Epithelial cell of prostate (primary cell): Measurements from ENCODE around the gene CFL1.

Experiments
- DNase-seq: peaks from one replicate; pipeline ENCODE4 v3.0.0-alpha.2; 2011; ENCODE audit warnings: low read depth, low spot score
- H3K27ac ChIP-seq: fragments of 450-650 bp; 2 replicates; pipeline ENCODE4 v1.5.1; 2017; ENCODE audit warnings: mild to moderate bottlenecking

CFL1 gene

GRCh38 chr11:65890324-65891218 lies 32.6 kb upstream of the CFL1 start, which contains the start of gene CCDC85B:
Gene CCDC85B, plus strand, starts transcription at chr11:65890673. Its CDS starts 111 bp downstream, at chr11:65890784.
- peak; percentile 70 for DNase-seq
- peak within 1 kb of the TSS; percentile 100 for H3K27ac ChIP-seq

GRCh38 chr11:65888163-65888814 lies 30.3 kb upstream of the CFL1 start, which contains the start of gene FIBP:
Gene FIBP, minus strand, starts transcription at chr11:65888471. Its CDS starts 53 bp downstream, at chr11:65888418.
- peak; percentile 87 for DNase-seq
- peak within 1 kb of the TSS; percentile 100 for H3K27ac ChIP-seq

DNA sequence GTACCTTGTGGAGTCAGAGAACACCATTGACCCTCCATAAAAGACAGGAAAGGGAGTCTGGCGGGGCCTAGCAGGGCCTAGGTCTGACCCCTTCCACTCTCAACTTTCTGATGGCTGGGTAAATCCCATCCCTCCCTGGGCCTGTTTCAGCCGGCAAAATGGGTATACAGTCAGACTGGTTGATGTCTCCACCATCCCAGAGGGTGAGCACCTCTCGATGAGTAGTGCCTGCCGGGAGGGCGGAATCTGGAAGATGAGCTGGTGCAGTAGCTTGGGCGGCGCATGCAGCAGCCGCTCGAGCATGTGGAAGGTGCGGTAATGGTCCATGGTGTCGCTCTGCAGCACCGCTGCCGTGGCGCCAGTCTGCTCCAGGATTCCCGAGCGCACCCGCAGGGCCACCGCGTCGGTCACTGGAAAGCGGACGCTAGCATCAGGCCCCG lies 29.8 kb upstream of the CFL1 start:
- DNase-seq, result no peak
- peak overlapping the region; percentile 100 for H3K27ac ChIP-seq

- DNase-seq, result no peak
- H3K27ac ChIP-seq, result peak overlapping the region; percentile 100
Observed at GRCh38 chr11:65886826-65887722, 29.1 kb upstream of the CFL1 start.

DNA sequence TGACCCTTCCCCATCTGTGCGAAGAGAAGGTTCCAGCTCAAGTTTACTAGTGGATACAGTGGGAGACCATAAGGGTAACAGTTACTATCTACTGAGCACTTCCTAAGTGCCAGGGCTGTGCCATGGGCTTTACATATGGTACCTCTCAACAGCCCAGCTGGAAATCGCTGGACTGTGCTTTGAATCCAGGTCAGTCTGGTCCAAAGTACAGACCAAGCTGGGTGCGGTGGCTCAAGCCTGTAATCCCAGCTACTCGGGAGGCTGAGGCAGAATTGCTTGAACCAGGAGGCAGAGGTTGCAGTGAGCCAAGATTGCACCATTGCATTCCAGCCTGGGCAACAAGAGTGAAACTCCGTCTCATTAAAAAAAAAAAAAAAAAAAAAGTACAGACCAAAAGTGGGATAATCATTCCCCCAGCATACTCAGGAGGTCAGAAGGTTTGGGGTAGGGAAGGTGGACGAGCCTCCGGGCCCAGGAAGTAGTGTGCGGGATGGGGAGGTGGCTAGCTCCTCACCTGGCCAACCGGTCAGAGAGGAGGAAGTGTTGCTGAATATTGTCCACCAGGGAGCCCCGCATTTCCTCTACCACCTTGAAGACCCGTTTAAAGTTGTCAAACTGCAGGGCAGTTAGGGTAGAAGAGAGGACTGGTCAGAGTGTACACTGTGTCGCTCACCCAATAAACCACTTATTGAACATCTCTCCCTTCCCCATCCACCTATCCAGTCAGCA lies 28.0 kb upstream of the CFL1 start:
- no peak overlapping the region for H3K27ac ChIP-seq
- no peak for DNase-seq

- H3K27ac ChIP-seq, result no peak overlapping the region
- no peak for DNase-seq
Observed at GRCh38 chr11:65885231-65885630, 27.3 kb upstream of the CFL1 start.

- no peak for DNase-seq
- H3K27ac ChIP-seq, result no peak overlapping the region
Observed at GRCh38 chr11:65884716-65885092, 26.7 kb upstream of the CFL1 start.

DNA sequence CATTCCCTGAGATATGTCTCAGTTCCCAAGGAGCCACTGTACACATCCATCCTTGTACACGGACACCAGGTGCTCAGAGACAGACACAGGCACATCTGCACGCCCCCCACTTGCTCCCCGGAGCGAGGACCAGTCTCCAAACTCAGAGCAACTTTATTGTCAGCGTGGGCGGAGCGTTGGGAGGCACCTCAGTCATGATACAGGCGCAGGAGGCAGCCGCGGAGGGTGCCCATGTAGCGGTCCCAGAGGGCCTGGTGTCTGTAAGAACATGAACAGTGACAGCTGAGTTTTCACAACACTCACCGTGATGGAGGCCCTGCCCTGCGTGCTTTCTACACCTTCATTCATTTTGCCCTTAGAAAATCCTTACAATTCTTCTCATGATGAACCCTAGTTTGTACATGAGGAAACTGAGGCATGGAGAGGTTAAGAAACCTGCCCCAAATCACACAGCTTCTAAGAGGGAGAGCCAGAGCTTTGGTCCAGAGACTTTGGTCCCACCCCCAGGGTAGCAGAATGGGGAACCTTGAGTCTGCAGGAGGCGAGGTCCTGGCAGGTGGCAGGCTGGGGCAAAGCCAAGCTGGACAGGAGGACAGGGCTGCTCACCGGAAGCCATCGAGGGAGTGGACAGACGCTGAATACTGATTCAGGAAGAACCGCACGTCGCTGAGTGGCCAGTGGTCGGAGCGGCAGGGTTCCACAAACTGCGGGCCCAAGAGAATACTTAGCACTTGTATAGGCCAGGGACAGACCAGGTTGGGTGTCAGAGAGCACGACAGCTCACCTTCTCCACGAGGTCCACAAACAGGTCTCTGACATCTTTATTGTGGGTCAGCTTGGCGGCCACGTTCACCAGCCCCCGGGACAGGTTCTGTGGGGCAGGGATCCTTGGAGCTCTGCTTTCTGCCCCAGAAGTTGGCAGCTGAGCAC lies 26.1 kb upstream of the CFL1 start:
- no peak overlapping the region for H3K27ac ChIP-seq
- DNase-seq, result no peak

GRCh38 chr11:65883058-65883761 lies 25.2 kb upstream of the CFL1 start:
- no peak overlapping the region for H3K27ac ChIP-seq
- no peak for DNase-seq

- no peak overlapping the region for H3K27ac ChIP-seq
- no peak for DNase-seq
Observed at GRCh38 chr11:65882120-65883057, 24.4 kb upstream of the CFL1 start.

GRCh38 chr11:65880844-65881421 lies 23.0 kb upstream of the CFL1 start:
- H3K27ac ChIP-seq, result no peak overlapping the region

GRCh38 chr11:65880027-65880426 lies 22.0 kb upstream of the CFL1 start:
- no peak overlapping the region for H3K27ac ChIP-seq
- DNase-seq, result no peak

More at GRCh38 chr11:65880844-65881421, 23.0 kb upstream of the CFL1 start:
- DNase-seq, result no peak

GRCh38 chr11:65879617-65880016 lies 21.6 kb upstream of the CFL1 start, which contains the start of gene CTSW:
Gene CTSW, plus strand, starts transcription at chr11:65879837. Its CDS starts 18 bp downstream, at chr11:65879855.
- no peak within 1 kb of the TSS for H3K27ac ChIP-seq
- no peak for DNase-seq

GRCh38 chr11:65873318-65874156 lies 15.6 kb upstream of the CFL1 start:
- peak overlapping the region; percentile 35 for H3K27ac ChIP-seq
- DNase-seq, result no peak

DNA sequence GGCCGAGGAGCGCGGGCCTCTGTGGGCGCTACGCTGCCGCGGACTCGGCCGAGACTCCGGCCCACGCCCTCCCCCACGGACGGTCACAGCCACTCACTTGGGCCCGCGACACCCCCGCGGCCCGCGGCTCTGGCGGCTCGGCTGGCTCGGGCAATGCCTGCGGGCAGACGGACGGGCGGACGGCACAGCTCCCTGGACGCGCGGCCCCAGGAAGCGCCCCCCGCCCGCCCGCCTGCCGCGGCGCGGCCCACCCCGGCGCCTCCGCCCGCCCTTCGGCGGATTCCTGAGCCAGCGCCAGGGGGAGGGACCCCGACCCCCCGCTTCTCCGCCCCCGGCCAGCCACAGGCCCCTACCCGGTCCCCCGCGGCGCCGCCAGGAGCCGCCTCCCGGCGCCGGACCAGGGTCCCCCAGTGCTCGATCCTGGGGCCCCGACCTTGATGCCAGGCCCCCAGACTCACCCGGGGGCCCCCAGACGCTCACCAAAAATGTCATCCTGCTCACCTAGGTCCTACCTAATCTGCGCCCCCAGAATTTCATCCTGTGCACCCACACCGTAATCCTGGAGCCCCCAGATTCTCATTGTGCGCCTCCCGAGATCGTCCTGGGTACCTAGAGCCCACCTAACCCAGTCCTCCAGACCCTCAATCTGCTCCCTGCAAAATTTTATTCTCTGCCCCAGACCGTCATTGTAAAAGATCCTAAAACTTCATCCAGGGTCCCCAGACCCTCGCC lies 14.8 kb upstream of the CFL1 start, which contains the start of gene EFEMP2:
Gene EFEMP2, minus strand, starts transcription at position 215 of the 732 bp plus-strand sequence. CDS start 446 bp downstream, outside the sequence.
- no peak for DNase-seq

More for the DNA sequence above, 14.8 kb upstream of the CFL1 start, which contains the start of gene EFEMP2:
- H3K27ac ChIP-seq, result peak within 1 kb of the TSS; percentile 35
